Endothelial cell of umbilical vein (primary cell): Measurements from ENCODE around the gene PSKH1. TPM values are rescaled to one million over a fixed set of nuclear protein-coding genes. Genes with fewer than 3 reads are reported as not detected.

ENCODE experiments used
- BruUV-seq: library from RNA; stranded (reverse); fragments of 400-500 nt; replicated peaks from 2 replicates; lab custom pipeline; 2021; lab: Mats Ljungman, UMichigan
- CTCF ChIA-PET: fragments of 300-600, 350-600 bp; sonication (Branson Sonifier 250); formaldehyde crosslinking; loops from one replicate; lab custom pipeline; 2021; ENCODE audit warnings: antibody characterized with exemption, inconsistent platforms; lab: Charles Lee
- POLR2A ChIA-PET: fragments of 300-600, 350-600 bp; sonication (Branson Sonifier 250); formaldehyde crosslinking; loops from one replicate; lab custom pipeline; 2021; ENCODE audit warnings: antibody characterized with exemption, inconsistent platforms; lab: Charles Lee
- DNase-seq: peaks from one replicate; pipeline ENCODE4 v3.0.0-alpha.2; 2011; ENCODE audit warnings: low read depth, low spot score
- FAIRE-seq: peaks from 2 replicates; lab custom pipeline; 2011; peaks lifted over from hg19 to GRCh38; lab: Jason Lieb, UNC
- H2AFZ ChIP-seq: 2 replicates; pipeline ENCODE4 v1.6.0; 2012; ENCODE audit warnings: low read depth, low read length, control low read depth, inconsistent platforms
- H3K27ac ChIP-seq: 2 replicates; pipeline ENCODE4 v1.5.1; 2011; ENCODE audit warnings: low read depth, mild to moderate bottlenecking, control low read depth, low read length, moderate library complexity; ENCODE audit not compliant: insufficient read depth
- H3K27me3 ChIP-seq, 2 experiments: 2 replicates each; pipeline versions ENCODE4 v1.6.0 to v1.6.1; 2011; ENCODE audit warnings: low read length in 2 of 2, mixed read lengths in 1 of 2; ENCODE audit not compliant: control insufficient read depth in 2 of 2, insufficient read depth in 2 of 2
- H3K36me3 ChIP-seq, 2 experiments: 2 replicates in 1 of 2; 3 replicates in 1 of 2; pipeline ENCODE4 v1.5.1; 2011; ENCODE audit warnings: low read length in 2 of 2, mild to moderate bottlenecking in 1 of 2, moderate library complexity in 1 of 2; ENCODE audit not compliant: control insufficient read depth in 2 of 2, insufficient read depth in 2 of 2; ENCODE audit errors: extremely low read depth in 1 of 2
- H3K4me1 ChIP-seq: 3 replicates; pipeline ENCODE4 v1.5.1; 2011; ENCODE audit warnings: mild to moderate bottlenecking, low read length; ENCODE audit not compliant: control insufficient read depth, insufficient read depth; ENCODE audit errors: extremely low read depth
- H3K4me2 ChIP-seq: 2 replicates; pipeline ENCODE4 v1.6.1; 2011; ENCODE audit warnings: low read length, control low read depth, mixed read lengths; ENCODE audit not compliant: insufficient read depth
- H3K4me3 ChIP-seq, 3 experiments: fragments of 200-600 bp in 1 of 3; sonication (generic), shearing (Covaris generic) in 1 of 3; replicated peaks in 1 of 3; 2 replicates each; pipeline ENCODE4 v1.5.1; 2011 to 2016; ENCODE audit warnings: control low read depth in 3 of 3, low read length in 3 of 3, mild to moderate bottlenecking in 2 of 3, inconsistent platforms in 1 of 3, low read depth in 1 of 3, moderate library complexity in 1 of 3; ENCODE audit not compliant: insufficient read depth in 1 of 3
- H3K79me2 ChIP-seq: 2 replicates; pipeline ENCODE4 v1.6.0; 2012; ENCODE audit warnings: low read length, inconsistent platforms; ENCODE audit not compliant: control insufficient read depth, insufficient read depth
- H3K9ac ChIP-seq: replicated peaks from 2 replicates; pipeline ENCODE3; 2011; ENCODE audit warnings: low read length, control low read depth; ENCODE audit not compliant: insufficient read depth; ENCODE audit errors: extremely low read depth
- H3K9me1 ChIP-seq: replicated peaks from 3 replicates; pipeline ENCODE4 v1.6.0; 2011; ENCODE audit warnings: mild to moderate bottlenecking, low read length; ENCODE audit not compliant: control insufficient read depth, insufficient read depth; ENCODE audit errors: extremely low read depth
- H3K9me3 ChIP-seq: replicated peaks from 2 replicates; pipeline ENCODE4 v1.5.1; 2012; ENCODE audit warnings: low read length, inconsistent platforms; ENCODE audit not compliant: control insufficient read depth, insufficient read depth
- H4K20me1 ChIP-seq: replicated peaks from 2 replicates; pipeline ENCODE3; 2011; ENCODE audit warnings: mild to moderate bottlenecking, low read length; ENCODE audit not compliant: control insufficient read depth, insufficient read depth; ENCODE audit errors: extremely low read depth
- CTCF ChIP-seq, 2 donors: IDR thresholded peaks; 1 replicate in 1 of 2; 2 replicates in 1 of 2; pipeline ENCODE4 v1.5.1; 2011; ENCODE audit warnings: low read length in 2 of 2, mild to moderate bottlenecking in 2 of 2, moderate library complexity in 2 of 2, control low read depth in 1 of 2, inconsistent platforms in 1 of 2, low read depth in 1 of 2; ENCODE audit not compliant: insufficient read depth in 1 of 2; ENCODE audit errors: extremely low read depth in 1 of 2
- EZH2 ChIP-seq: IDR thresholded peaks from 2 replicates; pipeline ENCODE4 v1.6.1; 2012; ENCODE audit warnings: borderline replicate concordance, low read depth, mild to moderate bottlenecking, moderate library complexity, low read length, inconsistent platforms; ENCODE audit not compliant: severe bottlenecking
- FOS ChIP-seq: IDR thresholded peaks from 2 replicates; pipeline ENCODE4 v1.6.1; 2011; ENCODE audit warnings: mild to moderate bottlenecking, low read length, moderate library complexity, borderline replicate concordance; ENCODE audit not compliant: insufficient read depth
- GATA2 ChIP-seq: IDR thresholded peaks from 2 replicates; pipeline ENCODE4 v1.7.0; 2011; ENCODE audit warnings: low read depth, mild to moderate bottlenecking, moderate library complexity, mixed read lengths, low read length; ENCODE audit not compliant: insufficient read length, insufficient read depth
- JUN ChIP-seq: IDR thresholded peaks from 2 replicates; pipeline ENCODE4 v1.6.1; 2011; ENCODE audit warnings: borderline replicate concordance, low read depth; ENCODE audit not compliant: insufficient read length, insufficient read depth
- MAX ChIP-seq: IDR thresholded peaks from 2 replicates; pipeline ENCODE4 v1.6.1; 2011; ENCODE audit not compliant: insufficient read depth, insufficient read length
- MYC ChIP-seq: IDR thresholded peaks from one replicate; pipeline ENCODE4 v1.6.1; 2011; ENCODE audit warnings: mild to moderate bottlenecking, low read depth, low read length
- POLR2A ChIP-seq: IDR thresholded peaks from 2 replicates; pipeline ENCODE4 v1.6.1; 2012; ENCODE audit warnings: low read depth, mild to moderate bottlenecking, control low read depth, low read length
- POLR2AphosphoS5 ChIP-seq: IDR thresholded peaks from 2 replicates; pipeline ENCODE4 v1.6.1; 2012; ENCODE audit warnings: low read depth, mild to moderate bottlenecking, control low read depth, low read length, moderate library complexity; ENCODE audit not compliant: insufficient read depth
- dilution Hi-C: fragments of 300-500 bp; cut with MboI; formaldehyde crosslinking; loops from one replicate; pipeline ENCODE4 v1.15.0; 2019; ENCODE audit warnings: low sequenced_read_pairs; ENCODE audit not compliant: extremely low pct_ligation_motif_present
- intact Hi-C: fragments of 100-400 bp; cut with micrococcal nuclease; formaldehyde crosslinking; loops from one replicate; pipeline ENCODE4 v1.10.0; 2022
- polyA plus RNA-seq, 4 experiments: library from polyadenylated mRNA; depleted of rRNA in 3 of 4; stranded (reverse) in 3 of 4; unstranded in 1 of 4; fragments of >200 nt; gene quantifications; 2 replicates each; pipeline versions ENCODE4 v1.2.1 to v1.2.3, GENCODE V29; 2011 to 2012; ENCODE audit warnings: missing spikeins in 1 of 4
- total RNA-seq: library from RNA; stranded (reverse); gene quantifications from 2 replicates; pipeline ENCODE4 v1.2.3, GENCODE V29; 2021

The PSKH1 gene
- total and polyA plus RNA-seq, 2 donors (not counting 3 experiments of a cell fraction or from before 2014, with no cell fraction given), result 25.9 to 42.6 TPM

GRCh38 chr16:67857547-67858233, 35.4 kb upstream of the PSKH1 start:
- POLR2A ChIA-PET, result no interaction called here

GRCh38 chr16:67858500-67858899, 34.6 kb upstream of the PSKH1 start:
- Histone ChIP-seq H3K9me3 (no peaks in the 10 kb centered on the region), H3K9ac (peak overlapping the region; percentile 19), H4K20me1 (no peaks in the 10 kb centered on the region), H3K4me2 (no peak overlapping the region), H3K27ac (peak overlapping the region; percentile 77), H3K79me2 (peaks cover 94% of the 10 kb centered on the region), H2AFZ (no peak overlapping the region), H3K4me3 (no peak overlapping the region), H3K36me3 (peaks cover 0 to 20% of the 10 kb centered on the region in 2 experiments), H3K27me3 (no peaks in the 10 kb centered on the region), H3K9me1 (no peaks in the 10 kb centered on the region), H3K4me1 (peaks cover 9% of the 10 kb centered on the region)
- CTCF ChIA-PET, result interaction anchor here (1.5 to 3.3 kb wide), 2 partner anchors 42 kb away, joined by 4 to 12 read pairs; no protein-coding TSS in a partner anchor
- no TSS peak for BruUV-seq
- FAIRE-seq (no peak), DNase-seq (no peak)
- TF ChIP-seq MAX (no peak), POLR2A (no peak), CTCF (IDR thresholded peaks at IDR 0.05; ENCODE audit: extremely low read depth in 1 of 2, insufficient read depth in 1 of 2, low read depth in 1 of 2, low read length in 2 of 2) (no peak), GATA2 (no peak), FOS (no peak), EZH2 (no peak), JUN (no peak), MYC (no peak), POLR2AphosphoS5 (no peak)
- dilution Hi-C loops, result no loop called here
- POLR2A ChIA-PET, result no interaction called here
- intact Hi-C loops, result no loop called here

More at GRCh38 chr16:67857547-67858233, 35.4 kb upstream of the PSKH1 start:
- TF ChIP-seq POLR2A (no peak), JUN (peak; percentile 43)
- BruUV-seq, result no TSS peak
- Histone ChIP-seq H3K9ac (peak overlapping the region; percentile 19), H3K4me2 (peak overlapping the region; percentile 13), H3K27me3 (no peaks in the 10 kb centered on the region), H3K9me1 (no peaks in the 10 kb centered on the region), H3K4me3 (no peak overlapping the region), H2AFZ (no peak overlapping the region), H3K36me3 (peaks cover 0 to 20% of the 10 kb centered on the region in 2 experiments), H3K79me2 (peaks cover 94% of the 10 kb centered on the region), H3K27ac (peak overlapping the region; percentile 77), H3K9me3 (no peaks in the 10 kb centered on the region), H4K20me1 (no peaks in the 10 kb centered on the region), H3K4me1 (peaks cover 9% of the 10 kb centered on the region)
- CTCF ChIA-PET, result interaction anchor here (0.9 to 3.3 kb wide), 3 partner anchors 10 to 41 kb away, joined by 3 to 12 read pairs (median 3); partner anchors contain the start of gene CENPT
- dilution Hi-C loops, result no loop called here
- peak; percentile 89 for FAIRE-seq
- intact Hi-C loops, result no loop called here
- peak; percentile 89 for DNase-seq
